ENCODE measurements around the gene MBD3.
A peak's percentile ranks its signal among the peaks of the same experiment; 100 is the strongest.

MBD3 gene

DNA sequence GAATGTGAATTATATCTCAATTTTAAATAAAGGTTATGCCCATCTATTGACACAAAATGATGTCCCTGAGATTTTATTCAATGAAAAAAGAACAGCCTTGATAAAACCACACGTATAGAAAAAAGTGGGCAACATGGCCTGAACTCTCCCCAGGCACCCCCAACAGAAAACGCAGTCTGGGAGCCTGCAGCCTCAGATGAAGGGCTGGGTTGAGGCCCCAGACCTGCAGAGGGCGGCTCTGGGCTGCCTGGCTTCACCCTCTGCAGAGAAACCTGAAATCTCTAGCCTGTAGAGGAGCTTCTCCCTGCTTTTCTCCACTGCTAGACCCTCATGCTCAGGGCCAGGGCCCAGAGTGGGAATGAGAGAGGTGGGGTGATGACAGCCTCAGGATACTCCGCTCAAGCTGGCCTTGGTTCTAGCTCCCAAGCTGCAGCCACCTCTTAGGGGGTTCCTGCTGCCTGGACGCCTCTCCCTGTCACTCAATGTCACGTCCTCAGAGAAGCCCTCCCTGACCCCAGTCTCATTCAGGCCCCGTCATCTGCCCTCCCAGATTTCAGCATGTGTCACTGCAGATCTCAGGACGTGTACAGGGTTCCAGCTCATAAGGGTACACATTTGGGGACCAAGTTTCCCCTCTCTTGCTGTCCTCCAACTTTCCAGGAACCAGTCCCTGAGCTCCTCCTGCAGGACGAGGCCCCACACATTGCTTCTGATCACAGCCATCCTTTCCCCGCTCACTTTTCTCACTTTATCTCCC lies 1.8 kb downstream of the MBD3 start:
- peak overlapping the region; percentile 82 for H3K4me3 ChIP-seq (ENCODE audit: low read length)
- peaks cover 5% of the 10 kb centered on the region; the same call in 1 of the 2 replicates for H3K4me1 ChIP-seq (ENCODE audit: low read length)
- peak overlapping the region; percentile 100 for H3K9ac ChIP-seq (ENCODE audit: low read length)
- H2AFZ ChIP-seq (ENCODE audit: low read length) = no peak overlapping the region
- TF ChIP-seq, protein P1, sequence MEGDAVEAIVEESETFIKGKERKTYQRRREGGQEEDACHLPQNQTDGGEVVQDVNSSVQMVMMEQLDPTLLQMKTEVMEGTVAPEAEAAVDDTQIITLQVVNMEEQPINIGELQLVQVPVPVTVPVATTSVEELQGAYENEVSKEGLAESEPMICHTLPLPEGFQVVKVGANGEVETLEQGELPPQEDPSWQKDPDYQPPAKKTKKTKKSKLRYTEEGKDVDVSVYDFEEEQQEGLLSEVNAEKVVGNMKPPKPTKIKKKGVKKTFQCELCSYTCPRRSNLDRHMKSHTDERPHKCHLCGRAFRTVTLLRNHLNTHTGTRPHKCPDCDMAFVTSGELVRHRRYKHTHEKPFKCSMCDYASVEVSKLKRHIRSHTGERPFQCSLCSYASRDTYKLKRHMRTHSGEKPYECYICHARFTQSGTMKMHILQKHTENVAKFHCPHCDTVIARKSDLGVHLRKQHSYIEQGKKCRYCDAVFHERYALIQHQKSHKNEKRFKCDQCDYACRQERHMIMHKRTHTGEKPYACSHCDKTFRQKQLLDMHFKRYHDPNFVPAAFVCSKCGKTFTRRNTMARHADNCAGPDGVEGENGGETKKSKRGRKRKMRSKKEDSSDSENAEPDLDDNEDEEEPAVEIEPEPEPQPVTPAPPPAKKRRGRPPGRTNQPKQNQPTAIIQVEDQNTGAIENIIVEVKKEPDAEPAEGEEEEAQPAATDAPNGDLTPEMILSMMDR (IDR thresholded peaks at IDR 0.05; ENCODE audit: low read length) = peak; percentile 55
- TF ChIP-seq EZH2 (optimal IDR thresholded peaks at IDR 0.05; ENCODE audit: low read depth, low read length) = no peak
- DNase-seq = peak; percentile 59
- H3K79me2 ChIP-seq (ENCODE audit: low read length) = peaks cover 55% of the 10 kb centered on the region
- peaks cover 18% of the 10 kb centered on the region; the same call in 1 of the 2 replicates for H3F3A ChIP-seq (ENCODE audit: insufficient read depth, low read length)
- peak overlapping the region; percentile 87 for H3K4me2 ChIP-seq (ENCODE audit: low read depth, low read length)
- H3K27me3 ChIP-seq (replicated peaks; ENCODE audit: insufficient read depth, low read length) = no peaks in the 10 kb centered on the region
- no peaks in the 10 kb centered on the region for H4K20me1 ChIP-seq (ENCODE audit: insufficient read depth, low read length)
- H3K9me2 ChIP-seq (replicated peaks; ENCODE audit: insufficient read depth, low read length) = no peaks in the 10 kb centered on the region
- no peaks in the 10 kb centered on the region for H3K36me3 ChIP-seq (replicated peaks; ENCODE audit: insufficient read depth, low read length)
- H3K9me3 ChIP-seq (replicated peaks; ENCODE audit: insufficient read depth, low read length) = no peaks in the 10 kb centered on the region
- peak overlapping the region; percentile 89; the same call in 1 of the 2 replicates for H3K27ac ChIP-seq (ENCODE audit: low read length)

DNA sequence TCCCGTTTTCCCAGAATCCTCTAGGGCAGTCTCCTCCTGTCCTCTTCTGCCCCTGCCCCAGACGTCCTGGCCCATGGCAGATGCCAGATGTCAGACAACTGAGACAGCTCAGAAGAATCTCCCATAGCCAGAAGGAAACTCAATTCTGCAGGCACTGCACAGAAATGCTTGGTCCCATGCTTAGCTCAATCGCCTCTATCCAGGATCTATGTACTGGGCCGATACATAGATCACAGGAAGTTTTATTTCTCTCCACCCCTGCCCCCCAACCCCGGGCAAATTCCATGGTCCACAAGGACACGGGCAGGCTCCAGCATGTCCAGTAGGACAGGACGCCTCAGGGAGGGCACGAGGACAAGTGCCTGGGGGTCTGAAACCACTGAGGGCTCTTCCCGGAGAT lies 4.8 kb downstream of the MBD3 start:
- no peak overlapping the region for H3K4me2 ChIP-seq (ENCODE audit: low read depth, low read length)
- H3F3A ChIP-seq (ENCODE audit: insufficient read depth, low read length) = peaks cover 13% of the 10 kb centered on the region; the same call in 1 of the 2 replicates
- no peaks in the 10 kb centered on the region for H3K27me3 ChIP-seq (replicated peaks; ENCODE audit: insufficient read depth, low read length)
- H3K9me2 ChIP-seq (replicated peaks; ENCODE audit: insufficient read depth, low read length) = no peaks in the 10 kb centered on the region
- H3K9me3 ChIP-seq (replicated peaks; ENCODE audit: insufficient read depth, low read length) = no peaks in the 10 kb centered on the region
- no peaks in the 10 kb centered on the region for H4K20me1 ChIP-seq (ENCODE audit: insufficient read depth, low read length)
- TF ChIP-seq EZH2phosphoT487 (IDR thresholded peaks at IDR 0.05; ENCODE audit: low read length) (no peak), EZH2 (optimal IDR thresholded peaks at IDR 0.05; ENCODE audit: low read depth, low read length) (no peak)
- TF ChIP-seq, protein P1 (IDR thresholded peaks at IDR 0.05; ENCODE audit: low read length) = no peak
- no peak for DNase-seq
- no peaks in the 10 kb centered on the region for H3K36me3 ChIP-seq (replicated peaks; ENCODE audit: insufficient read depth, low read length)
- H3K9ac ChIP-seq (ENCODE audit: low read length) = no peak overlapping the region
- no peak overlapping the region for H3K4me3 ChIP-seq (ENCODE audit: low read length)
- peaks cover 69% of the 10 kb centered on the region for H3K79me2 ChIP-seq (ENCODE audit: low read length)
- no peak overlapping the region for H3K27ac ChIP-seq (ENCODE audit: low read length)
- H2AFZ ChIP-seq (ENCODE audit: low read length) = no peak overlapping the region
- peaks cover 5% of the 10 kb centered on the region; the same call in 1 of the 2 replicates for H3K4me1 ChIP-seq (ENCODE audit: low read length)

DNA sequence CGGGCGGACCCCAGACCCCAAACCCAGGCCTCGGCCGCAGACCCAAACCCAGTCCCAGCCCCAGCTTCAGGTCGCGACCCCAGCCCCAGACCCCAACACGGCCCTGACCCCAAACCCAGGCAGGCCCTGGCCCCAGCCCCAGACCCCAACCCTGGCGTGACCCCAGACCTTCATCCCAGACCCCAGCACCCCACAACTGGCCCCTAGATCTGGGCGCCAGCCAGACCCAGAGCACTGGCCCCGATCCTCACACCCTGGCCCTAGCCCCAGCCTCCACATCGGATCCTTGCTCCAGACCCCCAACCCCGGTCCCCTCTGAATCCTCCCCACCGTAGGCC lies 7.5 kb downstream of the MBD3 start:
- no peaks in the 10 kb centered on the region for H3K4me1 ChIP-seq (ENCODE audit: low read length)
- H4K20me1 ChIP-seq (ENCODE audit: insufficient read depth, low read length) = no peaks in the 10 kb centered on the region
- H3F3A ChIP-seq (ENCODE audit: insufficient read depth, low read length) = 0 out of 2 replicates have a peak, but pooled peaks cover under 1% of the 10 kb centered on the region
- no peak overlapping the region for H2AFZ ChIP-seq (ENCODE audit: low read length)
- no peaks in the 10 kb centered on the region; the same call in none of the 2 replicates for H3K36me3 ChIP-seq (replicated peaks; ENCODE audit: insufficient read depth, low read length)
- H3K4me3 ChIP-seq (ENCODE audit: low read length) = no peak overlapping the region
- H3K9ac ChIP-seq (ENCODE audit: low read length) = no peak overlapping the region
- no peak overlapping the region for H3K27ac ChIP-seq (ENCODE audit: low read length)
- H3K9me3 ChIP-seq (replicated peaks; ENCODE audit: insufficient read depth, low read length) = no peaks in the 10 kb centered on the region
- no peaks in the 10 kb centered on the region for H3K27me3 ChIP-seq (replicated peaks; ENCODE audit: insufficient read depth, low read length)
- TF ChIP-seq EZH2phosphoT487 (IDR thresholded peaks at IDR 0.05; ENCODE audit: low read length) (no peak), EZH2 (optimal IDR thresholded peaks at IDR 0.05; ENCODE audit: low read depth, low read length) (no peak)
- TF ChIP-seq, protein P1 (IDR thresholded peaks at IDR 0.05; ENCODE audit: low read length) = no peak
- H3K4me2 ChIP-seq (ENCODE audit: low read depth, low read length) = no peak overlapping the region
- no peak for DNase-seq
- peaks cover 50% of the 10 kb centered on the region for H3K79me2 ChIP-seq (ENCODE audit: low read length)
- no peaks in the 10 kb centered on the region for H3K9me2 ChIP-seq (replicated peaks; ENCODE audit: insufficient read depth, low read length)
